Measurements from ENCODE around the gene KCNA5.

Gene KCNA5

GRCh38 chr12:5076761-5077160, 33.1 kb downstream of the KCNA5 start:
- no peak for TF ChIP-seq CTCF (IDR thresholded peaks at IDR 0.05)
- no peak overlapping the region for H3K27ac ChIP-seq
- peaks cover 4% of the 10 kb centered on the region for H3K27me3 ChIP-seq
- no peaks in the 10 kb centered on the region for H3K4me1 ChIP-seq (ENCODE audit: control insufficient read depth in 1 of 2, insufficient read depth in 1 of 2, low read depth in 1 of 2, low read length in 1 of 2)
- H3K4me3 ChIP-seq (ENCODE audit: low read depth in 1 of 2, low read length in 1 of 2) = no peak overlapping the region
- H3K36me3 ChIP-seq = no peaks in the 10 kb centered on the region
- H3K9me3 ChIP-seq = no peaks in the 10 kb centered on the region

GRCh38 chr12:5078423-5078822, 34.7 kb downstream of the KCNA5 start:
- no peak for TF ChIP-seq CTCF (IDR thresholded peaks at IDR 0.05)
- H3K4me3 ChIP-seq (ENCODE audit: low read depth in 1 of 2, low read length in 1 of 2) = no peak overlapping the region
- H3K27me3 ChIP-seq = peaks cover 4% of the 10 kb centered on the region
- H3K9me3 ChIP-seq = no peaks in the 10 kb centered on the region
- H3K4me1 ChIP-seq (ENCODE audit: control insufficient read depth in 1 of 2, insufficient read depth in 1 of 2, low read depth in 1 of 2, low read length in 1 of 2) = no peaks in the 10 kb centered on the region
- no peaks in the 10 kb centered on the region for H3K36me3 ChIP-seq
- H3K27ac ChIP-seq = no peak overlapping the region

GRCh38 chr12:5081016-5081415, 37.3 kb downstream of the KCNA5 start:
- TF ChIP-seq CTCF (IDR thresholded peaks at IDR 0.05) = no peak
- no peak overlapping the region for H3K4me3 ChIP-seq (ENCODE audit: low read depth in 1 of 2, low read length in 1 of 2)

GRCh38 chr12:5083955-5084849, 40.5 kb downstream of the KCNA5 start:
- Histone ChIP-seq H3K27ac (no peak overlapping the region), H3K4me1 (ENCODE audit: control insufficient read depth in 1 of 2, insufficient read depth in 1 of 2, low read depth in 1 of 2, low read length in 1 of 2) (no peaks in the 10 kb centered on the region), H3K36me3 (no peaks in the 10 kb centered on the region), H3K4me3 (ENCODE audit: low read depth in 1 of 2, low read length in 1 of 2) (no peak overlapping the region), H3K9me3 (no peaks in the 10 kb centered on the region), H3K27me3 (peaks cover 4% of the 10 kb centered on the region)
- TF ChIP-seq CTCF (IDR thresholded peaks at IDR 0.05) = no peak

More at GRCh38 chr12:5081016-5081415, 37.3 kb downstream of the KCNA5 start:
- peaks cover 4% of the 10 kb centered on the region for H3K27me3 ChIP-seq
- no peaks in the 10 kb centered on the region for H3K4me1 ChIP-seq (ENCODE audit: control insufficient read depth in 1 of 2, insufficient read depth in 1 of 2, low read depth in 1 of 2, low read length in 1 of 2)
- no peak overlapping the region for H3K27ac ChIP-seq
- no peaks in the 10 kb centered on the region for H3K36me3 ChIP-seq
- H3K9me3 ChIP-seq = no peaks in the 10 kb centered on the region

GRCh38 chr12:5085896-5086295, 42.2 kb downstream of the KCNA5 start:
- Histone ChIP-seq H3K27ac (no peak overlapping the region), H3K9me3 (no peaks in the 10 kb centered on the region), H3K27me3 (peaks cover 4% of the 10 kb centered on the region), H3K36me3 (no peaks in the 10 kb centered on the region), H3K4me3 (ENCODE audit: low read depth in 1 of 2, low read length in 1 of 2) (no peak overlapping the region), H3K4me1 (ENCODE audit: control insufficient read depth in 1 of 2, insufficient read depth in 1 of 2, low read depth in 1 of 2, low read length in 1 of 2) (no peaks in the 10 kb centered on the region)
- no peak for TF ChIP-seq CTCF (IDR thresholded peaks at IDR 0.05)

Data from neutrophil (primary cell).